ENCODE measurements around the gene WRAP53. TPM values are rescaled to one million over a fixed set of nuclear protein-coding genes. Genes with fewer than 3 reads are reported as not detected.

Gene WRAP53
- total and polyA plus RNA-seq, 2 of the 13 experiments (the other 11 are each of a cell fraction or from before 2014, with no cell fraction given): 7.0 to 19.5 TPM

GRCh38 chr17:7697828-7698588 lies 9.7 kb downstream of the WRAP53 start:
- DNase-seq (ENCODE audit: low spot score) (no peak), FAIRE-seq (no peak), ATAC-seq (no peak)
- H3K27ac ChIP-seq (ENCODE audit: extremely low read length, insufficient read depth, low read length): no peak overlapping the region
- WGBS (ENCODE audit: low lambda C conversion rate): 88% methylated on average over 4 of the region's 4 CpGs
- POLR2A ChIA-PET: no interaction called here
- in situ Hi-C loops (cut with HindIII; ENCODE audit: extremely low pct_ligation_motif_present, low pct_unique_long_range_greater_than_20kb) (no loop called here), intact Hi-C loops (cut with micrococcal nuclease; ENCODE audit: unreplicated experiment) (no loop called here)
- no peaks in the 10 kb centered on the region for H3K79me2 ChIP-seq (ENCODE audit: insufficient read depth, low read length)
- no peaks in the 10 kb centered on the region for H4K20me1 ChIP-seq (ENCODE audit: insufficient read depth, low read length)
- H3K4me1 ChIP-seq (ENCODE audit: insufficient read depth, low read length): no peaks in the 10 kb centered on the region
- no peaks in the 10 kb centered on the region for H3K27me3 ChIP-seq (ENCODE audit: control insufficient read depth in 1 of 2, insufficient read depth in 2 of 2, low read length in 2 of 2)
- BruUV-seq (replicated peaks): no TSS peak
- H3K4me3 ChIP-seq (replicated peaks in 1 of 3; ENCODE audit: insufficient read depth in 1 of 3, low read depth in 2 of 3, low read length in 3 of 3): no peak overlapping the region
- H2AFZ ChIP-seq (ENCODE audit: low read length): no peak overlapping the region
- H3K4me2 ChIP-seq (ENCODE audit: low read depth, low read length): no peak overlapping the region
- no peak overlapping the region for H3K9ac ChIP-seq (ENCODE audit: insufficient read depth, low read depth, low read length)
- CTCF ChIA-PET (ENCODE audit: low intra/inter-chr PET ratio, low total read pairs): no interaction called here
- peaks cover 6 to 11% of the 10 kb centered on the region in 2 experiments; a peak in 3 of 5 replicates for H3K36me3 ChIP-seq (replicated peaks in 1 of 2; ENCODE audit: control insufficient read depth in 1 of 2, insufficient read depth in 2 of 2, low read length in 2 of 2)
- TF ChIP-seq POGZ (CRISPR knock-in tag; IDR thresholded peaks at IDR 0.05): no peak
- TF ChIP-seq ZNF121 (CRISPR knock-in tag; IDR thresholded peaks at IDR 0.05): 0 out of 2 replicates have a peak, but pooled peaks have one; percentile 14
- TF ChIP-seq PAXIP1 (CRISPR knock-in tag; conservative IDR thresholded peaks at IDR 0.05): no peak
- H3K9me3 ChIP-seq (ENCODE audit: low read length): no peaks in the 10 kb centered on the region

- ATAC-seq: no peak
- CTCF ChIA-PET (ENCODE audit: low intra/inter-chr PET ratio, low total read pairs): no interaction called here
- TF ChIP-seq ZSCAN31 (CRISPR knock-in tag; IDR thresholded peaks at IDR 0.05; ENCODE audit: low read depth): no peak
- no peak for TF ChIP-seq ZNF256 (CRISPR knock-in tag; conservative IDR thresholded peaks at IDR 0.05)
- TF ChIP-seq MED1 (CRISPR knock-in tag; IDR thresholded peaks at IDR 0.05): no peak
- TF ChIP-seq ZNF350 (CRISPR knock-in tag; IDR thresholded peaks at IDR 0.05; ENCODE audit: borderline replicate concordance, low read depth): no peak
- TF ChIP-seq ZNF484 (CRISPR knock-in tag; IDR thresholded peaks at IDR 0.05; ENCODE audit: borderline replicate concordance, low read depth): no peak
- TF ChIP-seq LCORL (IDR thresholded peaks at IDR 0.05): no peak
- TF ChIP-seq LCORL (CRISPR knock-in tag; IDR thresholded peaks at IDR 0.05): no peak
- no peak for TF ChIP-seq HOXA7 (CRISPR knock-in tag; IDR thresholded peaks at IDR 0.05)
- no peak for TF ChIP-seq ZNF12 (CRISPR knock-in tag; IDR thresholded peaks at IDR 0.05)
- no peak for TF ChIP-seq ZNF691 (CRISPR knock-in tag; IDR thresholded peaks at IDR 0.05; ENCODE audit: borderline replicate concordance, low read depth)
- no peak for TF ChIP-seq AGO1 (IDR thresholded peaks at IDR 0.05; ENCODE audit: low read depth, low read length, poor library complexity, severe bottlenecking)
Measured at GRCh38 chr17:7700510-7700909, 12.2 kb downstream of the WRAP53 start.

More at GRCh38 chr17:7700510-7700909, 12.2 kb downstream of the WRAP53 start:
- in situ Hi-C loops (cut with HindIII; ENCODE audit: extremely low pct_ligation_motif_present, low pct_unique_long_range_greater_than_20kb): no loop called here
- peaks cover 6% of the 10 kb centered on the region; the same call in 1 of the 2 replicates for H3K4me1 ChIP-seq (ENCODE audit: insufficient read depth, low read length)
- peaks cover 3 to 11% of the 10 kb centered on the region in 2 experiments; a peak in 4 of 5 replicates for H3K27me3 ChIP-seq (ENCODE audit: control insufficient read depth in 1 of 2, insufficient read depth in 2 of 2, low read length in 2 of 2)
- no peaks in the 10 kb centered on the region for H4K20me1 ChIP-seq (ENCODE audit: insufficient read depth, low read length)
- 95% methylated on average over 7 of the region's 7 CpGs for WGBS (ENCODE audit: low lambda C conversion rate)
- H3K9me3 ChIP-seq (ENCODE audit: low read length): no peaks in the 10 kb centered on the region
- H3K27ac ChIP-seq (ENCODE audit: extremely low read length, insufficient read depth, low read length): no peak overlapping the region
- BruUV-seq (replicated peaks): no TSS peak
- intact Hi-C loops (cut with micrococcal nuclease; ENCODE audit: unreplicated experiment): no loop called here
- H3K36me3 ChIP-seq (replicated peaks in 1 of 2; ENCODE audit: control insufficient read depth in 1 of 2, insufficient read depth in 2 of 2, low read length in 2 of 2): peaks cover 4 to 7% of the 10 kb centered on the region in 2 experiments; a peak in 3 of 5 replicates
- no peak for DNase-seq (ENCODE audit: low spot score)
- POLR2A ChIA-PET: no interaction called here
- no peak for FAIRE-seq
- H3K4me2 ChIP-seq (ENCODE audit: low read depth, low read length): no peak overlapping the region
- H3K4me3 ChIP-seq (replicated peaks in 1 of 3; ENCODE audit: insufficient read depth in 1 of 3, low read depth in 2 of 3, low read length in 3 of 3): no peak overlapping the region
- no peak overlapping the region for H2AFZ ChIP-seq (ENCODE audit: low read length)
- H3K9ac ChIP-seq (ENCODE audit: insufficient read depth, low read depth, low read length): no peak overlapping the region
- H3K79me2 ChIP-seq (ENCODE audit: insufficient read depth, low read length): no peaks in the 10 kb centered on the region
